GM21515 (cell line): ENCODE data around the gene ZSCAN5B.
"Not testable (repeated sequence)": the region's sequence is repeated elsewhere in the genome, so short reads cannot be mapped to it uniquely, and the experiment has no call there.

Source experiments
- ATAC-seq: cut with Tn5 transposase; IDR thresholded peaks from one replicate; pipeline ENCODE4 v1.9.1; 2021; ENCODE audit not compliant: unreplicated experiment

ZSCAN5B gene, protein sequence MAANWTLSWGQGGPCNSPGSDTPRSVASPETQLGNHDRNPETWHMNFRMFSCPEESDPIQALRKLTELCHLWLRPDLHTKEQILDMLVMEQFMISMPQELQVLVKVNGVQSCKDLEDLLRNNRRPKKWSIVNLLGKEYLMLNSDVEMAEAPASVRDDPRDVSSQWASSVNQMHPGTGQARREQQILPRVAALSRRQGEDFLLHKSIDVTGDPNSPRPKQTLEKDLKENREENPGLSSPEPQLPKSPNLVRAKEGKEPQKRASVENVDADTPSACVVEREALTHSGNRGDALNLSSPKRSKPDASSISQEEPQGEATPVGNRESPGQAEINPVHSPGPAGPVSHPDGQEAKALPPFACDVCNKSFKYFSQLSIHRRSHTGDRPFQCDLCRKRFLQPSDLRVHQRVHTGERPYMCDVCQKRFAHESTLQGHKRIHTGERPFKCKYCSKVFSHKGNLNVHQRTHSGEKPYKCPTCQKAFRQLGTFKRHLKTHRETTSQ

DNA sequence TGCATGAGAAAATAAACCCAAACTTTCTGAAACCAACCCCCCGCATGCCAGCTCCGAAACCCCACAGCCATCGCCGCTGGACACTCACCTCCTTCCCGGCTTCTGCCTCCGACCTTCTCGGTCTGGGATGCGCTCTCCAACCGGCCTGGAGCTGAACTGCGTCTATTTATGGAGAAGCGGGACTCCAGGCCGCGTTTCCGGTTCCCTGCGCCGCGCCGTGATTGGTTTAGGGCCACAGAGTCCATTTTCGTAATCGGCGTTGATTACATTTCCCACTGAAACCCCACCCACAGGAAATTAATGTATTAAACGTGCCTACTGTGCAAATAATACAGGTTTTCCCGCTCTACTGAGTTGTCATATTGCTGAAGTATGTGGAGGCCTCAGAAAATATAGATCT is at the start of gene ZSCAN5B:
Gene ZSCAN5B (minus strand): TSS at position 138 of the 400 bp plus-strand sequence. CDS start 4,731 bp downstream, outside the sequence.
- ATAC-seq: not testable (repeated sequence)

DNA sequence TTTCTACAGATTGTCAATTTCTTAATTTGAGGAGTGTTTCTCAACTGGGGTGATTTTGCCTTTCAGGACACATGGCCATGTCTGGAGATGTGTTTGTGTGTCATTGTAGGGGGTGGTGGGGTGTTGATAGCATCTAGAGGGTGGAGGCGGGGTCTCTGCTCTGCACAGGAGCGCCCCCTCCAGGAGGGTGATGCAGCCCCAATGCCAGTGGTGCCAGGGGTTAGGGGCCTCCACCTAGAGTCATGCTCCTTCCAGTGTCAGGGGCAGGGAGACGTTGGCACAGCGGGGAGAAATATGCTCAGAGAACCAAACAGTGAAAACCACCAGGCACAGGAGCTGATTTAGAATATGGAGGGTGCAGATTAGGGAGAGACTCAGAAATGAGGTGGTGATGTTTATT is 48.2 kb upstream of the ZSCAN5B start:
- not testable (repeated sequence) for ATAC-seq

DNA sequence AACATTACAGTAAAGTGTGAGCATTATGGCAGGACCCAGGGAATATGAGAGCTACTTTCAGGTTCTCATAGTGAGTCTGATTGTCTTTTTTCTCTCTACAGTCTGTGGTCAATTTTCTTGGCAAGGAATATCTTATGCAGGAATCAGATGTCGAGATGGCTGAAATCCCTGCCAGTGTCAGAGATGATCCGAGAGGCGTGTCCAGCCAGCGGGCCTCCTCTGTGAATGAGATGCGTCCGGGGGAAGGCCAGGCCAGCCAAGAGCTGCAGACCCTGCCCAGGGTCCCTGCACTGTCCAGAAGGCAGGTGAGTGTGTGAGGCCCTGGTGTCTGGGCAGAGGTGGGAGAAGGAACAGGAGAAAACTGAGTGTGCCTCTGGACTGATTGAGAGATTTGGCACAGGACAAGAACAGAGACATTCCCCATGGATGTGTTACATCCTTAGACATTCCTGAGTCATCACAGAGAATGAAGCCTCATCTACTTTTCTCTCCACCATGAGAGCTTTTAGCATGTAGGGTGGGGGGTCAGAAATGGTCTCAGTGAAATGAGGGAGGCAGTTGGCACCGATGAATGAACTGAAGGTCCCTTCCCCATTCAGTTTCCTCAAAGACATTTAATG is 47.6 kb upstream of the ZSCAN5B start:
- ATAC-seq: no peak

DNA sequence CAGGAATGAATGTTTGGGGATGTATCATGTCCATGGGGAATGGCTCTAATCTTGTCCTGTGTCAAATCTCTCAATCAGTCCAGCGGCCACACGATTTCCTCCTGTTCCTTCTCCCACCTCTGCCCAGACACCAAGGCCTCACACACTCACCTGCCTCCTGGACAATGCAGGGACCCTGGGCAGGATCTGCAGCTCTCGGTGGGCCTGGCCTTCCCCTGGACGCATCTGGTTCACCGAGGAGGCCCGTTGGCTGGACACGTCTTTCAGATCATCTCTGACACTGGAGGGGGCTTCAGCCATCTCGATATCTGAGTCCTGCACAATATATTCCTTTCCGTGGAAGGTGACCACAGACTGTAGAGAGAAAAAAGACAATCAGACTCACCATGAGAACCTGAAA is 25.9 kb upstream of the ZSCAN5B start:
- no peak for ATAC-seq

DNA sequence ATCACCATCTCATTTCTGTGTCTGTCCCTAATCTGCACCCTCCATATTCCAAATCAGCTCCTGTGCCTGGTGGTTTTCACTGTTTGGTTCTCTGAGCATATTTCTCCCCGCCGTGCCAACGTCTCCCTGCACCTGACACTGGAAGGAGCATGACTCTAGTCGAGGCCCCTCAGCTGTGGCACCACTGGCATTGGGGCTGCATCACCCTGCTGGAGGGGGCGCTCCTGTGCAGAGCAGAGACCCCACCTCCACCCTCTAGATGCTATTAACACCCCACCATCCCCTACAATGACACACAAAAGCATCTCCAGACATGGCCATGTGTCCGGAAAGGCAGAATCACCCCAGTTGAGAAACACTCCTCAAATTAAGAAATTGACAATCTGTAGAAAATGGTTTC is 25.3 kb upstream of the ZSCAN5B start:
- ATAC-seq: no peak

DNA sequence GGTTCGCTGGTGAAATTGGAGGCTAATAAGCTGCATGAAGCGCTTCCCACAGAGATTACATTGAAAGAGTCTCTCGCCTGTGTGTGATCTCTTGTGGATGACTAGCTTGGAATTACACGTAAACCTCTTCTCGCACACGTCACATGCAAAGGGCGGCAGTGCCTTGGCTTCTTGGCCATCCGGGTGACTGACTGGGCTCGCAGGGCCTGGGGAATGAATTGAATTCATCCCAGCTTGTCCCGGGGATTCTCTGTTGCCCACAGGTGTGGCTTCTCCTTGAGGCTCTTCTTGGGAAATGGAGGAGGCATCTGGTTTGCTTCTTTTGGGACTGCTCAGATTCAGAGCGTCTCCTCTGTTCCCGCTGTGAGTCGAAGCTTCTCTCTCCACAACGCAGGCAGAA is 24.3 kb upstream of the ZSCAN5B start:
- ATAC-seq: no peak

DNA sequence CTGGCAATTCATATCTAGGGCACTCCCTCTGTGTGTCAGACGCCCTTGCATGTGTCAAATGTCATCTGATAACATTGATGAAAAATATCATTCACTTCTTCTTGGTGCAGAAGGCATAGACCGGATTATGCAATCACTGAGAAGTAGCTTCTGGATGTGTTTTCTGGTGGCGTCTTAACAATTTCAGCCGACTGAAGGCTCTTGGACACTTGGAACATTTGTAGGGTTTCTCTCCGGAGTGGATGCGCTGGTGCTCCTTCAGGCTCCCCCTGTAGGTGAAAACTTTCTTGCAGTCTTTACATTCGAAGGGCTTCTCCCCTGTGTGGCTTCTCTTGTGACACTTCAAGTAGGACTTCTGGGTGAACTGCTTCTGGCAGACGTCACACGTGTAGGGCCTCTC is 23.9 kb upstream of the ZSCAN5B start:
- not testable (repeated sequence) for ATAC-seq

DNA sequence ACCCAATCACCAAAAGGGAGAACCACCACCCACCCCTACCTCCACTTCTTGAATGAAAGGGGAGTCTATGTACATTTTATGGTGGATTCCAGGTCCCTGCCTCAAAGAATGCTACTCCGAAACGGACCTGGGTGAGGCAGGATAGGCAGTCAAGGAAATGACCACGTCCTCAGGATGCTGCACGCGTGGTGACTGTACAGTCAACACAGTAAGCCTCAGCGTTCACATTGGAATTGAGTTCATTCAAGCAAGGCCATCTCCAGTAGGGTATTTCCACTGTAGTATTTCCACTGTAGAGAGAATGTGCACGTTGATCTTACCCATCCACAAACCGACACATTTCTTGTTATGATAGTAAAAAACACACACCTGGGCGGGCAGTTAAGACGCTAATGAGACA is 21.4 kb upstream of the ZSCAN5B start:
- no peak for ATAC-seq

DNA sequence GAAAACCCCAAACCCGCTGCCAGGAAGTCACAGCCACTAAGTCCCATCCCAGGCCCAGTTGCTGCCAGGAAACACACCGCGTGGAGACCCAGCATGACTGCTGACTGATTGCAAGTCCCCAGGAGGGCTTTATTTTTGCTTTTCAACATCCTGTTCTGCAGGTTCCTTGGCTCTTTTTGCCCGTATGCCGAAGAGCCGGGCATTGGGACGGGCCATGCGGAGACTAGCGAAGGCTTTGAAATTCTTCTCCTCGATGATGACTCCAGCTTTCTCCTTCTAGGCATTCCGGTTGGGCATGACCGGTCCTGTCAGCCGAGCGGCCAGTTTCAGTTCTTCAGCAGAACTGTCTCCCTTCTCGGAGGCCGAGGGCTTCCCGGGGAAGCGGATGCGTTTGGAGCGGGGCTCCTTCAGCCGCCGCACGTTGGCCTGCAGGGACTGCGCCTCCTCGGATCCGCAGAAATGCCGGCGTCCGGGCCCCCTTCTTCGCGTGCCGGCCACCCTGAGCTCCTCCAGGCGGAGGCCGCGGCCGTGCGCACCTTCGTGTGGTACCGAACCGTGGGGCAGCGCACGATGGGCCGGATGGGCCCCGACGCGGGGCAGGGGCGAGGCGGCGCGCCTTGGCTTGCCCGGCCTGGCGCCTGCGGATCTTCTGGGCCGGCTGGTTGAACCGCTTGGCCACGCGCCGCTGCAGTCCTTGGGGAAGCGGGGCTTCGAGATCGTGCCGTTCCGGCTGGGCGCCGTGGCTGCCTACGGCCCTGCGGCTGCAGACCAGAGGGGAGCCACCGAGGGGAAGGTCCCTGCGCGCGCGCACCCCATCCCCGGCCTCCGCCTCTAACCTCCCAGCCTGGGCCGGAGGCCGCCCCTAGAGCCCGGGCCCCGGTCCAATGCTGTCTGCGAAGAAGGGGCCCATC is 19.7 kb upstream of the ZSCAN5B start:
- ATAC-seq: no peak

DNA sequence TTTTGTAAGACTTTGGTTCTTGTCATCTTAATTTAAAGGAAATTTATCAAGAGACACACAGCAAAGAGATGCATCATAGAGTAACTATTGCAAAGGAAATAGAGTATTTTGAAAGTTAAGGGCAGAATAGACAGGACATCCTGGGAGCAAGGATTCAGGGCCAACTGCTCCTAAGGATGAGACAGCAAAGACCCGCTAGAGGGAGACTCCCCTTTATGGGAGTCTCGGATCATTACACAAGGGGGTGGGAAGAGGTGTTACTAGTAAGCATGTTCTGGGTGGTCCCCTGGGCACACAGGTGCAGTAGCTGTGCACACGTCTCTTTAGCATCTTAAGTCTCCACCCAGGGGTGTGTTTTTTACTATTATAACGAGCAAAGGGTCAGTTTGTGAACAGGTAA is 14.1 kb upstream of the ZSCAN5B start:
- ATAC-seq: no peak

DNA sequence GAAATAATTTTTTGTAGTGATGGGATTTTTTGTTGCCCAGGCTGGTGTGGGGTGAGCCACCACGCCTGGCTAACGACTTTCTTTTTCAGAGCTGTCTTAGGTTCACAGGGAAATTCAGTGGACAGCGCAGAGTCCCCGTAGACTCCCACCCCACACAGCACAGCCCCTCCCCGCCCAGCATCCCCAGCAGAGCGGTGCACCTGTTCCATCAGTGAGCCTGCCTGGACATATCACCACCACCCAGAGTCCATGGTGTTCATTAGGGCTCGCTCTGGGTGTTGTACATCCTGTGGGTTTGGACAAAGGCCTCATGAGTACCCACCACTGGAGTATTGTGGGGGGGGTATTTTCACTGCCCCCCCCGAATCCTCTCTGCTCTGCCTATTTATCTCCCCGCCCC is 12.5 kb upstream of the ZSCAN5B start:
- not testable (repeated sequence) for ATAC-seq

DNA sequence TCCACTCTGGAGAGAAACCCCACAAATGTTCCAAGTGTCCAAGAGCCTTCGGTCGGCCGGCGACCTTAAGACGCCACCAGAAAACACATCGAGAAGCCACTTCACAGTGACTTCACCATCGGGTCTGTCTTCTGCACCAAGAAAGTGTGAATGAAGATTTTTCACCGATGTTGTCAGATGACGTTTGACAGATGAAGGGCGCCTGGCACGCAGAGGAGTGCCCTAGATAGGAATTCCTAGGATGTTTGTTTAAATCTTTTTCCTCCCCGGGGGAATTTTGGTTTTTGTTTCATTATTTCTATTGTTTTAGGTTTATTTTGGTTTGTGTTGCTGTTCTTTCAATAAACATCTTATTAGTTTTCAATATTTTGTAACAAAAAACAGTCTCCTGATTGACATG is 11.5 kb upstream of the ZSCAN5B start:
- no peak for ATAC-seq

DNA sequence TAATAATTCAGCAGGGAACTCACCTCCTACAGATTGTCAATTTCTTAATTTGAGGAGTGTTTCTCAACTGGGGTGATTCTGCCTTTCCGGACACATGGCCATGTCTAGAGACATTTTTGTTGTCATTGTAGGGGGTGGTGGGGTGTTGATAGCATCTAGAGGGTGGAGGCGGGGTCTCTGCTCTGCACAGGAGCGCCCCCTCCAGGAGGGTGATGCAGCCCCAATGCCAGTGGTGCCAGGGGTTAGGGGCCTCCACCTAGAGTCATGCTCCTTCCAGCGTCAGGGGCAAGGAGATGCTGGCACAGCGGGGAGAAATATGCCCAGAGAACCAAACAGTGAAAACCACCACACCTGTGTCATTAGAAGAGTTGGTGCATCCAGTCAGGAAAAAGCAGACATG is 10.0 kb upstream of the ZSCAN5B start:
- not testable (repeated sequence) for ATAC-seq

DNA sequence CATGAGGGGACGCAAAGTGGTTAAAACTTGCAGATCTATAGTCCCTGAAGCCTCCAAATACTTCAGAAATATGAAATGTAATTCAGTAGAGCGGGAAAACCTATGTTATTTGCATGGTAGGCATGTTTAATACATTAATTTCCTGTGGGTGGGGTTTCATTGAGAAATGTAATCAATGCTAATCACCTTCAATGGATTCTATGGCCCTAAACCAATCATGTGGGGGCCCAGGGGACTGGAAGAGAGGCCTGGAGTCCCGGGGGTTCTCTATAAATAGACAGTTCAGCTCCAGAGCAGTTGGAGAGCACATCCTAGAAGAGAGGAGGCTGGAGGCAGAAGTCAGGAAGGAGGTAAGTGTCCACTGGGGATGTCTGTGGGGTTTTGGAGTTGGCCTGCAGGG is 4.4 kb upstream of the ZSCAN5B start, which contains the start of gene ZSCAN5C:
Gene ZSCAN5C (plus strand): TSS at position 301 of the 400 bp plus-strand sequence. CDS start 3,641 bp downstream, outside the sequence.
- ATAC-seq: no peak

DNA sequence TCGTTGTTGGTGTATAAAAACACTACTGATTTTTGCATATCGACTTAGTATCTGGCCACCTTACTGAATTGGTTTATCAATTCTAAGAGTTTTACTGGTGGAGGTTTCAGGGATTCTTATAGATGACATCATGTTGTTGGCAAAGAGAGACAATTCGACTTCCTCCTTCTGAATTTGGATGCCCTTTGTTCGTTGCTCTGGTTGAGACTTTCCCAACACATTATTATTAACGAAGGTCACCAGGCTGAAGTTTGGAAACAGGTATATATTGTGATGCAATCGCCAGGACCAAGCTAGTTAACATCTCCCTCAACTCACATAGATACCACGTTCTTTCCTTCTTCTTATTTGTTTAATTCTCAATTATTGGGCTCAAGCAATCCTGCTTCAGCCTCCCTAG is 2.1 kb upstream of the ZSCAN5B start:
- no peak for ATAC-seq

DNA sequence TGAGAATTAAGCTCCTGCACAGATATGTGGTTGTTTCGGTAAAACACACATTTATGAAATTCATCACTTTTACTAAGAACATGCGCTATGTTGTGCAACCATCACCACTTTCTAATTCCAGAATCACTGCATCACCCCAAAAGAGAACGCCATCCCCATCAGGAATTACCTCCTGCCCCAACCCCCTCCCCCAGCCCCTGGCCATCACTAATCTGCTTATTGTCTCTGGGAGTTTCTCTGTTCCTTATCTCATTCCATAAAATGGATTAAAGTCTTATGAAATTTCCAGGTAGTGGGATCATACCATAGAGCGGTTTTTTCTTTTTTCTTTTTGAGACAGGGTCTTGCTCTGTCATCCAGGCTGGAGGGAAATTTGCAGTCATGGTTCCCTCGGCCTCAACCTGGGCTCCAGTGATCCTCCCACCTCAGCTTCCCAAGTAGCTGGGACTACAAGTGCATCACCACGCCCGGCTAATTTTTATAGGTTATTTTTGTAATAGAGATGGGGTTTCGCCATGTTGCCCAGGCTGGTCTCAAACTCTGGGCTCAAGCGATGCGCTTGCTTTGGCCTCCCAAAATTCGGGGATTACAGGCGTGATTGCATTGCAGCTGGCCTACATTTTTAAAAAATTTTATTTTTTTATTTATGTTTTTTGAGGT is 3.5 kb downstream of the ZSCAN5B start:
- no peak for ATAC-seq

DNA sequence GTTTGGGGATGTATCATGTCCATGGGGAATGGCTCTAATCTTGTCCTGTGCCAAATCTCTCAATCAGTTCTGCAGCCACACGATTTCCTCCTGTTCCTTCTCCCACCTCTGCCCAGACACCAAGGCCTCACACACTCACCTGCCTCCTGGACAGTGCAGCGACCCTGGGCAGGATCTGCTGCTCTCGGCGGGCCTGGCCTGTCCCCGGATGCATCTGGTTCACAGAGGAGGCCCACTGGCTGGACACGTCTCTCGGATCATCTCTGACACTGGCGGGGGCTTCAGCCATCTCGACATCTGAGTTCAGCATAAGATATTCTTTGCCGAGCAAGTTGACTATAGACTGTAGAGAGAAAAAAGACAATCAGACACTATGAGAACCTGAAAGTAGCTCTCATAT is 5.9 kb downstream of the ZSCAN5B start:
- no peak for ATAC-seq

DNA sequence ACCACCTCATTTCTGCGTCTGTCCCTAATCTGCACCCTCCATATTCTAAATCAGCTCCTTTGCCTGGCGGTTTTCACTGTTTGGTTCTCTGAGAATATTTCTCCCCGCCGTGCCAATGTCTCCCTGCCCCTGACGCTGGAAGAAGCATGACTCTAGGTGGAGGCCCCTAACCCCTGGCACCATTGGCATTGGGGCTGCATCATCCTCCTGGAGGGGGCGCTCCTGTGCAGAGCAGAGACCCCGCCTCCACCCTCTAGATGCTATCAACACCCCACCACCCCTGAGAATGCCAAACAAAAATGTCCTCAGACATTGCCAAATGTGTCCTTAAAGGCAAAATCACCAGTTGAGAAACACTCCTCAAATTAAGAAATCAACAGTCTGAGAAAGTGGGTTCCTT is 6.5 kb downstream of the ZSCAN5B start:
- ATAC-seq: no peak

DNA sequence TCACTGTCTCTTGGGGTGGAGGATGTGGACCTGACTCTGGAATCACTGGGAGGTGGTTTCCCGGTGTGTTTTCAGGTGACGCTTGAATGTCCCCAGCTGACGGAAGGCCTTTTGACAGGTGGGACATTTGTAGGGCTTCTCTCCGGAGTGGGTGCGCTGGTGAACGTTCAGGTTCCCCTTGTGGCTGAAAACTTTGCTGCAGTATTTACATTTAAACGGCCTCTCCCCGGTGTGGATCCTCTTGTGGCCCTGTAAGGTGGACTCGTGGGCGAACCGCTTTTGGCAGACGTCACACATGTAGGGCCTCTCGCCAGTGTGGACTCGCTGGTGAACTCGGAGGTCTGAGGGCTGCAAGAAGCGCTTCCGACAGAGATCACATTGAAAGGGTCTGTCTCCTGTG is 7.8 kb downstream of the ZSCAN5B start:
- ATAC-seq: no peak

DNA sequence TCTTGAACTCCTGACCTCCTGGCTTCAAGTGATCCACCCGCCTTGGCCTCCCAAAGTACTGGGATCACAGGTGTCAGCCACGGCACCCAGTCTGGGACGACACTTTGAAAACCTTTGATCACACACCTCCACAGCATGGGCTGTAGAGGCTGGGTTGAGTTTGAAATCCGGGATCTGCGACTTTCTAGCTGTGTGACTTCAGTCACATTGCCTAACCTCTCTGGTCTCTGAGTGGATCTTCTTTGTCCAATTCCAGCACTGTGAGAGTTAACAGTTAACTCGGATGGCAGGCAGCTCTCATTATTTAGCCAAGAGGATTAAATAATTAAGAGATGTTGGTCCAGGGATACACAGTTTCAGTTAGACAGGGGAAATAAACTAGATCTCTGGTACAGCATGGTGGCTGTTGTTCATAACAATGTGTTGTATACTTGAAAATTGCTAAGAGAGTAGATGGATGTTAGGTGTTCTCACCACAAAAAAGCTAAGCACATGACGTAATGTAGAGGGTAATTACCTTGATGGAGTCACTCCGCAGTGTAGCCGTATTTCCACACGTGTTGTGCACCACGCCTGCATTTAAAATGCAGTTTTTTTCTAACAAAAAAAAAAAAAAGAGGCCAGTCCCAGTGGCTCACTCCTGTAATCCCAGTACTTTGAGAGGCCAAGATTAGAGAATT is 19.9 kb downstream of the ZSCAN5B start:
- no peak for ATAC-seq
